ENCODE results near the gene MFAP3. TPM values are rescaled to one million over a fixed set of nuclear protein-coding genes. Genes with fewer than 3 reads are reported as not detected.

The MFAP3 gene
- total RNA-seq, 4 donors from 2014 or later: 20.2 to 43.3 (median 27.3) TPM

DNA sequence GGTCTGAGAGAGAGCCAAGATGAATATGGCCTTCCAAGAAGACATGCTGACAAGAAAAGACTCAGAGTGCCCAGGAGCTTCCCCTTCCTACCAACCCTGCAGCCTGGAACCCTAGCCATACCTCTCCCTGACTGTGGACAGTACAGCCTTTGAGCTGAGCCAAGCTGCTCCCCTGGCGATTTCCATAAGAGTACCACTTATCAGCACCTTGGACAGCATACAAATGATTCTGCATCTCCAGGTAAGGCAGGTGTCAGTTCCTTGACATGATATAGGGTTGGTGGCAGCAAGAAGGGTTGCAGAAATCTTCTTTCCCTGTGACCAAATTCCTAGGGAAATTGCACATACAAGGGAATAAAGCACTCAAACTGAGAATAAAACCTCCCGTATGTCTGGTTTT is 58.3 kb downstream of the MFAP3 start:
- no peak overlapping the region for H3K4me3 ChIP-seq (ENCODE audit: low read depth, poor library complexity, severe bottlenecking)
- TF ChIP-seq, protein P1, sequence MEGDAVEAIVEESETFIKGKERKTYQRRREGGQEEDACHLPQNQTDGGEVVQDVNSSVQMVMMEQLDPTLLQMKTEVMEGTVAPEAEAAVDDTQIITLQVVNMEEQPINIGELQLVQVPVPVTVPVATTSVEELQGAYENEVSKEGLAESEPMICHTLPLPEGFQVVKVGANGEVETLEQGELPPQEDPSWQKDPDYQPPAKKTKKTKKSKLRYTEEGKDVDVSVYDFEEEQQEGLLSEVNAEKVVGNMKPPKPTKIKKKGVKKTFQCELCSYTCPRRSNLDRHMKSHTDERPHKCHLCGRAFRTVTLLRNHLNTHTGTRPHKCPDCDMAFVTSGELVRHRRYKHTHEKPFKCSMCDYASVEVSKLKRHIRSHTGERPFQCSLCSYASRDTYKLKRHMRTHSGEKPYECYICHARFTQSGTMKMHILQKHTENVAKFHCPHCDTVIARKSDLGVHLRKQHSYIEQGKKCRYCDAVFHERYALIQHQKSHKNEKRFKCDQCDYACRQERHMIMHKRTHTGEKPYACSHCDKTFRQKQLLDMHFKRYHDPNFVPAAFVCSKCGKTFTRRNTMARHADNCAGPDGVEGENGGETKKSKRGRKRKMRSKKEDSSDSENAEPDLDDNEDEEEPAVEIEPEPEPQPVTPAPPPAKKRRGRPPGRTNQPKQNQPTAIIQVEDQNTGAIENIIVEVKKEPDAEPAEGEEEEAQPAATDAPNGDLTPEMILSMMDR (IDR thresholded peaks at IDR 0.05): no peak
- no peak for TF ChIP-seq POLR2A (IDR thresholded peaks at IDR 0.05)
- intact Hi-C loops (cut with DNase I; ENCODE audit: low total_unique reads): no loop called here
- DNase-seq (ENCODE audit: low spot score in 2 of 2): no peak
- WGBS, 2 donors: 57% methylated on average over 2 of the region's 2 CpGs

DNA sequence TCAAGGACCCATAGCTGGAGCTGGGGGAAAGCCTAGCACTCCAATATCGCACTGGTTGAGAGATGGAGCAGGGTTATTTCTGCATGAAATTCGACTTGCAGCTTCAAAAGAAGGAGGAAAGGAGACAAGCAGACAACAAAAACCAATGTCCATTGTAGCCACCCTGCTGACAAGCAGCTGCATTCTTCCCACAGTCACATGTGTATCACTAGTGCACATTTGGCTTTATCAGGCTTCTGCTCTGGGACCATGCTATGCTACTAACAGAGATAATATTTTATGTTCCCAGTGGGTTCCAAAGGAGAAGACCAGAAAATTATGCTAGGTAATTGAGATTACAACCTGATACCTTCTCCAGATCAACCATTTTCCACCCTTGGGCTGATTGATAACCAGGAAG is 59.7 kb downstream of the MFAP3 start:
- WGBS, 2 donors: 71 to 75% methylated on average over 2 of the region's 2 CpGs
- intact Hi-C loops (cut with DNase I; ENCODE audit: low total_unique reads): no loop called here
- no peak for TF ChIP-seq POLR2A (IDR thresholded peaks at IDR 0.05)
- TF ChIP-seq, protein P1 (IDR thresholded peaks at IDR 0.05): no peak
- no peak overlapping the region for H3K4me3 ChIP-seq (ENCODE audit: low read depth, poor library complexity, severe bottlenecking)
- DNase-seq (ENCODE audit: low spot score in 2 of 2): no peak

DNA sequence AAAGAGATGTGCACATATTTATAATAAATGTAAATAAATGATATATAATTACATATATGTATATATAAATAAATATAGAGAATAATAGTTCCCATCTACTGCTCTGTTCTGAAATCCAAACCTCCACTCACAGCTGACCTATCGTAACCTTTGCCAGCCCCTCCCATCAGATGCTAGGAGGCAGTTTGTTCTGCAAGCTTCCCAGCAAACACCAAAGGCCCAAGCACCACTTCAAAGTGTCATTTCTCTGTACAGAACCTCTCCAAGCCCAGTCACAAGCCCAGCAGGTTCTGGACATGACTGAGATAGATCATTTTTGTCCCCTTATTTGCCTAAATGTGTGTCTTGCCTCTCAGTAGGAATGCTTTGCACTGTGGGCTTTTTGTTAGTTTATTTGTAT is 62.4 kb downstream of the MFAP3 start:
- TF ChIP-seq, protein P1 (IDR thresholded peaks at IDR 0.05): no peak
- no peak for TF ChIP-seq POLR2A (IDR thresholded peaks at IDR 0.05)
- 85 to 91% methylated on average over 1 of the region's 1 CpG for WGBS, 2 donors
- DNase-seq (ENCODE audit: low spot score in 2 of 2): no peak
- intact Hi-C loops (cut with DNase I; ENCODE audit: low total_unique reads): no loop called here
- no peak overlapping the region for H3K4me3 ChIP-seq (ENCODE audit: low read depth, poor library complexity, severe bottlenecking)

DNA sequence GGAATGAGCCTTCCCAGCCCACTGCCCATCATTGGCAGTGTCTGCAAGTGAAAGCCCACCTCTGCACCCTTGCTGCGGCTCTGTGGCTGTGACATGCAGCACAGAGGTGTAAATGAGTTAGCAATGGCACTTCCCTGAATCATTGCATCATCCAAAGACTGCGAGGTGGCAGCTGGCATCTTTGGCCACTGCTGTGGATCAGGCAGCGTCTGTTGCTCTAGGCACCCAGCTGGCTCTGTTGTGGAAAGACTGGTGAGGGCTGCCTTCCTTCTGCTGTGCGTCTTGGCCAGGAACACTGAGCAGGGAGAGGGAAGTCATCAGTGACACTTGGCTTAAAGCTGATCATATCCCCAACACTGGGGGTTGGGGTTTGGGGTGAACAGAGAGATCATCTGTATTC is 64.5 kb downstream of the MFAP3 start:
- DNase-seq (ENCODE audit: low spot score in 2 of 2): no peak
- 49 to 59% methylated on average over 4 of the region's 4 CpGs for WGBS, 2 donors
- TF ChIP-seq POLR2A (IDR thresholded peaks at IDR 0.05): no peak
- TF ChIP-seq, protein P1 (IDR thresholded peaks at IDR 0.05): no peak
- no peak overlapping the region for H3K4me3 ChIP-seq (ENCODE audit: low read depth, poor library complexity, severe bottlenecking)
- intact Hi-C loops (cut with DNase I; ENCODE audit: low total_unique reads): no loop called here

Other genes with a start within 250 kb of the MFAP3 start
- gene FAM114A2, start 57 bp upstream of the MFAP3 start, total RNA-seq: 10 to 100 TPM in 3 of 4 donors, 1 to 10 TPM in 1; 7.6 to 25.1 (median 15.6) TPM
- gene GALNT10, start 151.8 kb downstream of the MFAP3 start, total RNA-seq: 10 to 100 TPM in 2 of 4 donors, 1 to 10 TPM in 2; 5.7 to 25.2 (median 9.7) TPM

All from lower leg skin (tissue), 4 donors.